Activated naive CD8-positive, alpha-beta T cell treated with anti-CD3 and anti-CD28 coated beads, Interleukin-2, amount 50 U/mL, for 24 hours (primary cell): ENCODE measurements around the gene MOV10L1.
"Not testable (repeated sequence)": the region's sequence is repeated elsewhere in the genome, so short reads cannot be mapped to it uniquely, and the experiment has no call there.

Source experiments
- ATAC-seq: fragments of 150-1000 bp; cut with Tn5 transposase; one replicate; pipeline ENCODE4 v1.10.0; 2021
- DNase-seq: peaks from one replicate; pipeline ENCODE4 v3.0.0; 2021
- H3K27ac Mint-ChIP-seq: one replicate; pipeline ENCODE4 v1.8.0; 2021; ENCODE audit warnings: mild to moderate bottlenecking, mixed read lengths
- H3K27me3 Mint-ChIP-seq: one replicate; pipeline ENCODE4 v1.8.0; 2021; ENCODE audit warnings: mixed read lengths
- H3K36me3 Mint-ChIP-seq: one replicate; pipeline ENCODE4 v1.8.0; 2021; ENCODE audit warnings: low read depth, mixed read lengths
- H3K4me1 Mint-ChIP-seq: one replicate; pipeline ENCODE4 v1.8.0; 2021; ENCODE audit warnings: mixed read lengths
- H3K4me3 Mint-ChIP-seq: one replicate; pipeline ENCODE4 v1.8.0; 2021; ENCODE audit warnings: mild to moderate bottlenecking, moderate library complexity, mixed read lengths
- H3K9me3 Mint-ChIP-seq: one replicate; pipeline ENCODE4 v1.8.0; 2021; ENCODE audit warnings: mixed read lengths

The MOV10L1 gene

GRCh38 chr22:50157709-50158375 lies 68.0 kb downstream of the MOV10L1 start:
- Mint-ChIP-seq H3K9me3 (no peaks in the 10 kb centered on the region), H3K4me1 (no peaks in the 10 kb centered on the region), H3K36me3 (no peaks in the 10 kb centered on the region), H3K27ac (no peak overlapping the region), H3K4me3 (no peak overlapping the region), H3K27me3 (peaks cover 12% of the 10 kb centered on the region)
- ATAC-seq (no peak), DNase-seq (no peak)

GRCh38 chr22:50160947-50161346 lies 71.1 kb downstream of the MOV10L1 start:
- H3K36me3 Mint-ChIP-seq: no peaks in the 10 kb centered on the region
- DNase-seq (no peak), ATAC-seq (no peak)
- no peak overlapping the region for H3K4me3 Mint-ChIP-seq
- H3K9me3 Mint-ChIP-seq: no peaks in the 10 kb centered on the region
- no peaks in the 10 kb centered on the region for H3K4me1 Mint-ChIP-seq
- H3K27ac Mint-ChIP-seq: no peak overlapping the region
- H3K27me3 Mint-ChIP-seq: peaks cover 20% of the 10 kb centered on the region

GRCh38 chr22:50161508-50162390 lies 71.9 kb downstream of the MOV10L1 start:
- ATAC-seq (no peak), DNase-seq (no peak)
- Mint-ChIP-seq H3K27me3 (peaks cover 20% of the 10 kb centered on the region), H3K36me3 (no peaks in the 10 kb centered on the region), H3K4me1 (no peaks in the 10 kb centered on the region), H3K4me3 (no peak overlapping the region), H3K27ac (no peak overlapping the region), H3K9me3 (no peaks in the 10 kb centered on the region)

GRCh38 chr22:50162391-50162956 lies 72.7 kb downstream of the MOV10L1 start:
- no peak overlapping the region for H3K27ac Mint-ChIP-seq
- H3K9me3 Mint-ChIP-seq: no peaks in the 10 kb centered on the region
- no peaks in the 10 kb centered on the region for H3K4me1 Mint-ChIP-seq
- DNase-seq (no peak), ATAC-seq (no peak)
- H3K4me3 Mint-ChIP-seq: no peak overlapping the region
- H3K27me3 Mint-ChIP-seq: peaks cover 21% of the 10 kb centered on the region
- no peaks in the 10 kb centered on the region for H3K36me3 Mint-ChIP-seq

GRCh38 chr22:50165436-50166123 lies 75.8 kb downstream of the MOV10L1 start:
- Mint-ChIP-seq H3K36me3 (no peaks in the 10 kb centered on the region), H3K27me3 (peaks cover 31% of the 10 kb centered on the region), H3K4me3 (no peak overlapping the region), H3K4me1 (peaks cover 5% of the 10 kb centered on the region), H3K9me3 (no peaks in the 10 kb centered on the region), H3K27ac (no peak overlapping the region)
- no peak for DNase-seq
- ATAC-seq: no peak

- Mint-ChIP-seq H3K27ac (no peak overlapping the region), H3K36me3 (no peaks in the 10 kb centered on the region), H3K27me3 (peaks cover 34% of the 10 kb centered on the region), H3K9me3 (no peaks in the 10 kb centered on the region), H3K4me3 (no peak overlapping the region), H3K4me1 (peaks cover 5% of the 10 kb centered on the region)
- ATAC-seq (no peak), DNase-seq (no peak)
Observed at GRCh38 chr22:50167689-50168489, 78.1 kb downstream of the MOV10L1 start.

GRCh38 chr22:50168490-50169180 lies 78.8 kb downstream of the MOV10L1 start:
- not testable (repeated sequence) for DNase-seq, H3K36me3 Mint-ChIP-seq, H3K9me3 Mint-ChIP-seq, H3K4me1 Mint-ChIP-seq, ATAC-seq
- H3K27ac Mint-ChIP-seq: peak overlapping the region; percentile 59
- peaks cover 35% of the 10 kb centered on the region for H3K27me3 Mint-ChIP-seq
- peak overlapping the region; percentile 50 for H3K4me3 Mint-ChIP-seq

GRCh38 chr22:50169181-50169759 lies 79.5 kb downstream of the MOV10L1 start:
- H3K27ac Mint-ChIP-seq: peak overlapping the region; percentile 59
- ATAC-seq: no peak
- H3K27me3 Mint-ChIP-seq: peaks cover 39% of the 10 kb centered on the region
- DNase-seq: no peak
- peaks cover 5% of the 10 kb centered on the region for H3K4me1 Mint-ChIP-seq
- no peaks in the 10 kb centered on the region for H3K36me3 Mint-ChIP-seq
- peak overlapping the region; percentile 50 for H3K4me3 Mint-ChIP-seq
- no peaks in the 10 kb centered on the region for H3K9me3 Mint-ChIP-seq

- Mint-ChIP-seq H3K4me1 (peaks cover 5% of the 10 kb centered on the region), H3K27ac (peak overlapping the region; percentile 52), H3K27me3 (peaks cover 39% of the 10 kb centered on the region), H3K36me3 (no peaks in the 10 kb centered on the region), H3K9me3 (no peaks in the 10 kb centered on the region), H3K4me3 (peak overlapping the region; percentile 61)
- DNase-seq: peak; percentile 64
- ATAC-seq: peak; percentile 50
Observed at GRCh38 chr22:50169774-50170341, 80.1 kb downstream of the MOV10L1 start.

- H3K27ac Mint-ChIP-seq: peak within 1 kb of the TSS; percentile 60
- ATAC-seq (no peak), DNase-seq (no peak)
- peaks cover 5% of the 10 kb centered on the region for H3K4me1 Mint-ChIP-seq
- H3K27me3 Mint-ChIP-seq: peaks cover 35% of the 10 kb centered on the region
- no peaks in the 10 kb centered on the region for H3K9me3 Mint-ChIP-seq
- H3K36me3 Mint-ChIP-seq: no peaks in the 10 kb centered on the region
- peak within 1 kb of the TSS; percentile 73 for H3K4me3 Mint-ChIP-seq
Observed at GRCh38 chr22:50170453-50171318, 80.9 kb downstream of the MOV10L1 start, which contains the start of gene PANX2. Gene PANX2 (plus strand): TSS chr22:50170731. CDS start chr22:50170731, 0 bp downstream.

GRCh38 chr22:50171319-50171964 lies 81.6 kb downstream of the MOV10L1 start:
- no peaks in the 10 kb centered on the region for H3K9me3 Mint-ChIP-seq
- peak overlapping the region; percentile 73 for H3K4me3 Mint-ChIP-seq
- peaks cover 35% of the 10 kb centered on the region for H3K27me3 Mint-ChIP-seq
- no peak for ATAC-seq
- H3K36me3 Mint-ChIP-seq: no peaks in the 10 kb centered on the region
- peak overlapping the region; percentile 60 for H3K27ac Mint-ChIP-seq
- peaks cover 5% of the 10 kb centered on the region for H3K4me1 Mint-ChIP-seq
- no peak for DNase-seq

GRCh38 chr22:50171965-50172421 lies 82.2 kb downstream of the MOV10L1 start:
- Mint-ChIP-seq H3K9me3 (no peaks in the 10 kb centered on the region), H3K27ac (no peak overlapping the region), H3K27me3 (peaks cover 35% of the 10 kb centered on the region), H3K4me1 (peaks cover 5% of the 10 kb centered on the region), H3K36me3 (no peaks in the 10 kb centered on the region), H3K4me3 (peak overlapping the region; percentile 8)
- DNase-seq (no peak), ATAC-seq (no peak)
